Measurements from ENCODE around the gene CTSH.

CTSH gene

GRCh38 chr15:78944669-78945407 lies at the start of gene CTSH:
CTSH (minus strand) TSS chr15:78945046; CDS start chr15:78944981, 65 bp downstream.
- DNase-seq: no peak

DNA sequence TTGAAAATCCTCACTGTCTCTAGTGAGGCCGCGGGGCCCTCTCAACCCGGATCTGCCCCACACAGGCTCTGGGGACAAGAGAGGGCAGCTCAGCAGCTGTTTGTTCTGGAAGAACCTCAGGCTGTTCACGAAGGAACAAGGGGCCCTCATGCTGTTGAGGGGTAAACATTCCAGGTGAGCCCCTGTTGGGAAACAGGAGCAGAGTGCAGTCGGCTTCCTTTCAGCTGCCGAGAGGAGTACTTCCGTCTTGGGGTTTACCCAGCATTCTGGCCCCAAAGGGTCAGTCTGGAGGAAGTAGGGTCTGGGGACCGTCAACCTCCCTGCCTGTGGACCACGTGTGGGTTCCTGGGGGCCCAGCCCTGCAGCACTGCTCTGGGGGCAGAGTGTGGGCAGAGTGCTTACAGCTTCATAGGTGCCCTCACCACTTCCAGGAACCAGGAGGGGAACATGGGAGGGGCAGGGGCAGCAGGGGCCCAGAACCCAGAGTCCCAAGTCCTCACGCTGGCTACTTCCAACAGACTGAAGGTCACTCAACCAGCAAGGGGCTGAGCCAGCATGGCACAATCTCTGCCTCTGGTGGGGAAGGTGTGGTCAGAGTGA lies 49.2 kb upstream of the CTSH start:
- DNase-seq: no peak

GRCh38 chr15:78993257-78993930 lies 48.5 kb upstream of the CTSH start:
- DNase-seq: no peak

- no peak for DNase-seq
Observed at GRCh38 chr15:78992416-78993256, 47.8 kb upstream of the CTSH start.

GRCh38 chr15:78991879-78992278 lies 47.0 kb upstream of the CTSH start:
- no peak for DNase-seq

DNA sequence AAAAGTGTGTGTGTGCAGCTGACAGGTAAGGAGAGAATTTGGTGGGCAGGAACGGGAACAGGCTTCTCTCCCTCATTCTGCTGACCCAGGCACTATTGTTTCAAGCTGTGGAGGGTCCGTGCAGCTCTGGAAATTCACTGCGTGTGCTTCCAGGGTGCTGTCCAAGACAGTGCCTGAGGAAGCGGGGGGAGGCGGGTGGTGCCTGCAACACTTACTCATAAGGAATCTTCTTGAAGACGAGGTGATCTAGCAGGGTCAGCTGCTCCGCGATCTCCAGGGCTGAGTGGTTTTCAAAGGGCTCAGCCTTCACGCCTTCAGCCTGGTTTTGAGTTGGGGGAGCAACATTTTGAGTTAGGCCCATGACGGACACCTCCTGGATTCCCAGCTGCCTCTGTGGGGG lies 46.6 kb upstream of the CTSH start:
- DNase-seq: no peak

GRCh38 chr15:78990278-78990677 lies 45.4 kb upstream of the CTSH start:
- DNase-seq: no peak

DNA sequence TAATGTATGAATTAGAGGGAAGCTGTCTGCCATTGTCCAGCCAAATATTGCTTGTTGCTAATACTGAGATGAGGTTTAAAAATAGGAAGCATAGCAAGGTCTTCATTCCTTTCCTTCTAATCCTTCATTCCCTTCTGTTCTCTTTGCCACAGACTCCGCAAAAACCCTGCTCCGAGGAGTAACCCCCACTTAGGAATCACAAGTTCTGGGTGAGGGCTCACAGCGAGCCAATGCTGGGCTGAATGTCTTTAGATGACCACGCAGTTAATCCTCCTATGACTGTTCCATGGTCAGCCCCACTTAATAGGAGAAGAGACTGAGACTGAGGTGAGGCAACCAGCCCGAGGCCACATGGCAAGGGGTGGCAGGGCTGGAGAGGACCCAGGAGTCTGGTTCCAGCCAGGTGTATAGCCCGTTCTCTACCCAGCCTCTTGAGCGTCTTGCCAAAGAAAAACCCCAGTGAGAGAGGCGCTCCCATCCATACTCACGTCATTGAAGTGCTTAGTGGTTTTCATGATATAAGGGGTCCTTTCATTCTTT lies 44.9 kb upstream of the CTSH start:
- DNase-seq: no peak

DNA sequence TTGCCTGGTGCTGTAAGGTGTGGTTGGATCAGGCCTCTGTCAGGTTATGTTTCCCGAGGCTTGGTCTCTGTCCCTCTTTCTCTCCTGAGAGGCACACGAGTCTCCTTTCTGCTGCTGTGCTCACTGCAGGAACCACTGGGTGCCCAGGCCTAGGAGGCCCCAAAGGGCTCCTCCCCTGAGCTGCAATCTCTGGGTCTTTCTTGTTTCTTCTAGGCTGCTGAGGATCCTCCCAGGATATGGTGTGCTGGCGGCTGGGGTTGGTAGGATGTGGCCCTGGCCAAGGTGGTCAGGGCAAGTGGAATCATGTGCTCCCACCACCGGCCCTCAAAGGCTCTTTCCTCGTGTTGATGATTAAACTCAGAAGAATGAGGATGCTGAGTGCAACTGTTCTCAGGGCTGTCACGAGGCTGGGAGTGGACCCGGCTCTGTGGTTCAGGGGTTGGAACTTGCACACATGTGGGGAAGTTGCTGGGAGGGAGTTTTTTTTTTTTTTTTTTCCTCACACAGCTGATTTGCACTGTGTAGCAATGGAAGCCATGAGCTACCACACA lies 43.6 kb upstream of the CTSH start:
- no peak for DNase-seq

- no peak for DNase-seq
Observed at GRCh38 chr15:78987556-78988360, 42.9 kb upstream of the CTSH start.

DNA sequence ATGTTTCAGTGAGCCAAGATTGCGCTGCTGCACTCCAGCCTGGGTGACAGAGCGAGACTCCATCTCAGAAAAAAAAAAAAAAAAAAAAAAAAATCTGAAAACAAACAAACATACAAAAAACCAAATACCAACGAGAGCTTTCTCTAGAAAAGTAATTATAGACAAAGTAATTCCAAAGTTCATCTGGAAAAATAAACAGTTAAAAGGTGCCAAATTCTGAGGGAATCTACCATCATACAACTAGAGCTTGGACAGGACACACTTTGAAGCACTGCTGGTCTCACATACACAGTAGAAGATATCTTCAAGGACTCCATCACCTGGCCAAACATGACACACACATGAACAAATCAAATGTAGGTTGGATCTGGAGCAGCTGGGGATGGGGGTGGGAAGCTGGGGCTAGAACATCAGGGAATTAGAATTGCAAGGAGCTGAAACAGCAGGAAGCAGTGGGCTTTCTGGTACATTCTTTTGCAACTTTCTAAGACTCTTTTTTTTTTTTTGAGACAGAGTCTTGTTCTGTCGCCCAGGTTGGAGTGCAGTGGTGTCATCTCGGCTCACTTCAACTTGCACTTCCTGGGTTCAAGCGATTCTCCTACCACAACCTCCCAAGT lies 41.1 kb upstream of the CTSH start:
- no peak for DNase-seq

DNA sequence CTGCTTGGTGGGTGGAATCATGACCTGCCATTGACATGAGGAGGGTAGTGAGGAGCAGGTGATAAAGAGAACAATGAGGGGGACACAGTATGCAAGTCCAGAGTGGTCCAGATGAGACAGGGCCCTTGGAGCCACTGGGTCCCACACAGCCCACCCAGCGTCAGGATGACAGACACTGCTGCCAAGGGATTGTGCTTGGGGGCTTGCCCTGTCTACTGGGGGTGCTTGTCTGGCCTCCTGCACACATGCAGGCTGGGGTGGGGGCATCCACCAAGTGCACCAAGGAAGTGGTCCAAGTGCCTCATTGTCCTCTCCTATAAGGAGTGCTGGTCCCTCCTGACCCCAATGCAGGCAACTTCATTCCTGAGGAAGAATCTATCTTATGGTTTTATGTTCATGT lies 39.2 kb upstream of the CTSH start:
- DNase-seq: no peak

- DNase-seq: no peak
Observed at GRCh38 chr15:78983146-78983918, 38.5 kb upstream of the CTSH start.

- no peak for DNase-seq
Observed at GRCh38 chr15:78982736-78983135, 37.9 kb upstream of the CTSH start.

- no peak for DNase-seq
Observed at GRCh38 chr15:78981532-78982313, 36.9 kb upstream of the CTSH start.

DNA sequence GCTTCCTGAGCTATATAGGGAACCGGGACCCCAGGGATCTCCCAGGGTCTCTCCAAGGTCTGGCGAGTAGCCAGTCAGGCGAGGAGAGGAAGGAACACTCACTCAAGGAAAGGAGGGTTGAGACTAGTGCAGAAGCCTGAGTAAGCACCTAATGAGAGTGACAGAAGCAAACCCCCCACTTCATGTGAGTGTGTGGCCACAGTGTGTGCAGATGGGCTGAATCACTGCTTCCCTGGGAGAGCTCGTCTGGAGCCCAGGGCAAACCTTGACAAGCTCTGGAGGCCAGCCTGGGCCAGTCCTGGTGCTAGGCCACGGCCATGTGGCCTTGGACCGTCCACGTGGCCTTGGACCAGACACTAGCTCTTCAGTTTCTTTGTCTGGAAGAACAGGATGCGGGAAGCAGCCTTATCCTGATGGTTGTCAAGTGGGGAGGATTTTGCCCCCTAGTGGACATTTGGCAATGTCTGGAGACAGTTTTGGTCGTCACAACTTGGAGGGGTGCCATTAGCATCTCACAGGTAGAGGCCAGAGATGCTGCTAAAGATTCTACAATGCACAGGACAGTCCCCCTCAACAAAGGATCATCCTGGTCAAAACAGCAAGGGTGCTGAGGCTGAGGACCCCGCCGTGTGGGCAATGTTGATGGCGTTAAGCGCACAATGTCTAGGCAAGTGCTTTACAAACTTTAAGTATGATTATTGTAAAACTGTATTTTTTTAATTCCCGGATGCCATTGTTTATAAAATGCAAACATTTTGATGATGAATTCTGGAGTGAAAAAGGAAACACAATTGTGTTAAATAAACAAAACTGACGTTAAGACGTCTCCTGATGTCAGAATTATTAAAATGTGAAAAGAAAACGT lies 34.8 kb upstream of the CTSH start:
- no peak for DNase-seq

- DNase-seq: no peak
Observed at GRCh38 chr15:78978601-78979179, 33.8 kb upstream of the CTSH start.
